Measurements from ENCODE around the gene PDSS2. TPM values are rescaled to one million over a fixed set of nuclear protein-coding genes. Genes with fewer than 3 reads are reported as not detected.

The PDSS2 gene
- total and polyA plus RNA-seq, 7 donors, result 4.7 to 16.7 (median 9.3) TPM

- Histone ChIP-seq H3K27me3 (ENCODE audit: insufficient read depth in 3 of 3, low read length in 2 of 3) (no peaks in the 10 kb centered on the region), H3K27ac (peak overlapping the region; percentile 96), H3K36me3 (ENCODE audit: insufficient read depth in 1 of 2, low read depth in 1 of 2) (no peaks in the 10 kb centered on the region), H3K9me3 (no peaks in the 10 kb centered on the region), H3K4me3 (peak overlapping the region; percentile 90), H3K4me1 (peaks cover 5% of the 10 kb centered on the region)
- 0 to 1% (median 1%) methylated on average over 29 of the region's 29 CpGs for WGBS, 3 donors
- TF ChIP-seq CTCF (IDR thresholded peaks at IDR 0.05), result no peak
- intact Hi-C loops (cut with DNase I), result loop anchor here in 1 of 2 donors (5.0 kb wide), 1 partner anchor 34 kb away; the partner anchor contains the start of gene SOBP
- peak in 1 of 2 donors; percentile 35 for DNase-seq
- peak; percentile 2 to 28 (median 3) for ATAC-seq
Observed at GRCh38 chr6:107458672-107459282, 587 bp downstream of the PDSS2 start.

- no peaks in the 10 kb centered on the region for H3K4me1 ChIP-seq
- intact Hi-C loops (cut with DNase I), result no loop called here
- ATAC-seq (no peak), DNase-seq (no peak)
- no peaks in the 10 kb centered on the region for H3K27me3 ChIP-seq (ENCODE audit: insufficient read depth in 3 of 3, low read length in 2 of 3)
- WGBS, 3 donors, result 55 to 82% (median 69%) methylated on average over 1 of the region's 1 CpG
- H3K9me3 ChIP-seq, result peaks cover 9% of the 10 kb centered on the region
- H3K4me3 ChIP-seq, result no peak overlapping the region
- H3K27ac ChIP-seq, result no peak overlapping the region
- no peaks in the 10 kb centered on the region for H3K36me3 ChIP-seq (ENCODE audit: insufficient read depth in 1 of 2, low read depth in 1 of 2)
- no peak for TF ChIP-seq CTCF (IDR thresholded peaks at IDR 0.05)
Observed at GRCh38 chr6:107448776-107449175, 10.6 kb downstream of the PDSS2 start.

GRCh38 chr6:107447663-107448216 lies 11.6 kb downstream of the PDSS2 start:
- Histone ChIP-seq H3K4me3 (no peak overlapping the region), H3K36me3 (ENCODE audit: insufficient read depth in 1 of 2, low read depth in 1 of 2) (no peaks in the 10 kb centered on the region), H3K27me3 (ENCODE audit: insufficient read depth in 3 of 3, low read length in 2 of 3) (no peaks in the 10 kb centered on the region), H3K9me3 (peaks cover 9% of the 10 kb centered on the region), H3K4me1 (peaks cover 9% of the 10 kb centered on the region), H3K27ac (no peak overlapping the region)
- intact Hi-C loops (cut with DNase I), result no loop called here
- 94 to 98% (median 98%) methylated on average over 2 of the region's 2 CpGs for WGBS, 3 donors
- DNase-seq, result no peak
- TF ChIP-seq CTCF (IDR thresholded peaks at IDR 0.05), result no peak
- ATAC-seq, result no peak

GRCh38 chr6:107444277-107444676 lies 15.1 kb downstream of the PDSS2 start:
- WGBS, 3 donors, result 86 to 92% (median 88%) methylated on average over 1 of the region's 1 CpG
- TF ChIP-seq CTCF (IDR thresholded peaks at IDR 0.05), result no peak
- no peak for ATAC-seq
- intact Hi-C loops (cut with DNase I), result no loop called here
- DNase-seq, result no peak
- Histone ChIP-seq H3K4me3 (no peak overlapping the region), H3K4me1 (peaks cover 21% of the 10 kb centered on the region), H3K27ac (no peak overlapping the region), H3K9me3 (peaks cover 9% of the 10 kb centered on the region), H3K27me3 (ENCODE audit: insufficient read depth in 3 of 3, low read length in 2 of 3) (no peaks in the 10 kb centered on the region), H3K36me3 (ENCODE audit: insufficient read depth in 1 of 2, low read depth in 1 of 2) (no peaks in the 10 kb centered on the region)
